ENCODE data around the gene ST6GALNAC3.
"Not testable (repeated sequence)": the region's sequence is repeated elsewhere in the genome, so short reads cannot be mapped to it uniquely, and the experiment has no call there.

The ST6GALNAC3 gene

GRCh38 chr1:76110666-76111065, 36.1 kb downstream of the ST6GALNAC3 start:
- TF ChIP-seq, protein P1, sequence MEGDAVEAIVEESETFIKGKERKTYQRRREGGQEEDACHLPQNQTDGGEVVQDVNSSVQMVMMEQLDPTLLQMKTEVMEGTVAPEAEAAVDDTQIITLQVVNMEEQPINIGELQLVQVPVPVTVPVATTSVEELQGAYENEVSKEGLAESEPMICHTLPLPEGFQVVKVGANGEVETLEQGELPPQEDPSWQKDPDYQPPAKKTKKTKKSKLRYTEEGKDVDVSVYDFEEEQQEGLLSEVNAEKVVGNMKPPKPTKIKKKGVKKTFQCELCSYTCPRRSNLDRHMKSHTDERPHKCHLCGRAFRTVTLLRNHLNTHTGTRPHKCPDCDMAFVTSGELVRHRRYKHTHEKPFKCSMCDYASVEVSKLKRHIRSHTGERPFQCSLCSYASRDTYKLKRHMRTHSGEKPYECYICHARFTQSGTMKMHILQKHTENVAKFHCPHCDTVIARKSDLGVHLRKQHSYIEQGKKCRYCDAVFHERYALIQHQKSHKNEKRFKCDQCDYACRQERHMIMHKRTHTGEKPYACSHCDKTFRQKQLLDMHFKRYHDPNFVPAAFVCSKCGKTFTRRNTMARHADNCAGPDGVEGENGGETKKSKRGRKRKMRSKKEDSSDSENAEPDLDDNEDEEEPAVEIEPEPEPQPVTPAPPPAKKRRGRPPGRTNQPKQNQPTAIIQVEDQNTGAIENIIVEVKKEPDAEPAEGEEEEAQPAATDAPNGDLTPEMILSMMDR (IDR thresholded peaks at IDR 0.05; ENCODE audit: insufficient read depth, low read depth, low read length, missing control alignments): no peak
- H3K4me3 ChIP-seq (ENCODE audit: low read length): no peak overlapping the region
- DNase-seq (ENCODE audit: low read depth): peak; percentile 10

DNA sequence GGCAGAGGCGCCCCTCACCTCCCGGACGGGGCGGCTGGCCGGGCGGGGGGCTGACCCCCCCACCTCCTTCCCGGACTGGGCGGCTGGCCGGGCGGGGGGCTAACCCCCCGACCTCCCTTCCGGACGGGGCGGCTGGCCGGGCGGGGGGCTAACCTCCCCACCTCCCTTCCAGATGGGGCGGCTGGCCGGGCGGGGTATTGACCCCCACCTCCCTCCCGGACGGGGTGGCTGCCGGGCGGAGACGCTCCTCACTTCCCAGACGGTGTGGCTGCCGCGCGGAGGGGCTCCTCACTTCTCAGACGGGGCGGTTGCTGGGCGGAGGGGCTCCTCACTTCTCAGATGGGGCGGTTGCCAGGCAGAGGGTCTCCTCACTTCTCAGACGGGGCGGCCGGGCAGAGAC, 37.8 kb downstream of the ST6GALNAC3 start:
- DNase-seq (ENCODE audit: low read depth); H3K4me3 ChIP-seq (ENCODE audit: low read length): not testable (repeated sequence)

DNA sequence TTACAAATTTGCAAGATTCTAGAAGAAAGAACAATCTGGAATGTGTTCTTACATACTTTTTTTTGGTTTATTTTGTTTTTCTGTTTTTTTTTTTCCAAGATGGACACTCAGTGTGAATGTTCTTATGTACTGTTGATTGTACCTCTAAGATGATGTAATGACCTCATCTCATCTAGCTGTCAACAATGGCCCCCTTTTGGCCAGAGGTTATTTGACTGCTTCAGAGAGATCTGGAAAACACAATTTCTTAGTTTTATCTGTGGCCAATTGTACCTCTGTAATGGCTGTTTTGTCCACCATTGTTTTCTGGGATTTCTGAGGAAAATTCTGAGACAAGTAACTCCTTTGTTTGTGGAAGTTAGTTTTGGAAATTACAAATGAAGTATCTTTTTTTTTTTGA, 38.9 kb downstream of the ST6GALNAC3 start:
- no peak for DNase-seq (ENCODE audit: low read depth)
- H3K4me3 ChIP-seq (ENCODE audit: low read length): no peak overlapping the region
- TF ChIP-seq, protein P1 (IDR thresholded peaks at IDR 0.05; ENCODE audit: insufficient read depth, low read depth, low read length, missing control alignments): no peak

GRCh38 chr1:76115171-76115570, 40.6 kb downstream of the ST6GALNAC3 start:
- DNase-seq (ENCODE audit: low read depth): no peak
- TF ChIP-seq, protein P1 (IDR thresholded peaks at IDR 0.05; ENCODE audit: insufficient read depth, low read depth, low read length, missing control alignments): no peak
- H3K4me3 ChIP-seq (ENCODE audit: low read length): no peak overlapping the region

DNA sequence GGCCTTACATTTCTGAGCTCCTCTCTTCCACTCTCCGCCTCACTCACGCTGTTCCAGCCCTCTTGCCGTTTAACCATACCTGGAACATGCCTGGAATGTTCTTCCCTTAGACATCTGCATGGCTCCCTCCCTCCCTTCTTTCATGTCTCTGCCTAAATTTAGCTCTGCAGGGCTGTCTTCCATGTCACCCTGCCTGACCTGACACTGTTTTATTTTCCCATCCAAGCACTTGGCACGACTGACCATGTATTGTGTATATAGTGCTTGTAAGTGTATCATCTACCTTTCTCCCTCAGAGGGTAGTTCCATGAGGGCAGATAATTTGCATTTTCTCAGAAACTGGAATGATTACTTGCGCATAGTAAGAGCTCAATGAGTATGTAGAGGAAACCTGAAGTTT, 47.3 kb downstream of the ST6GALNAC3 start:
- DNase-seq (ENCODE audit: low read depth): no peak
- TF ChIP-seq, protein P1 (IDR thresholded peaks at IDR 0.05; ENCODE audit: insufficient read depth, low read depth, low read length, missing control alignments): no peak
- no peak overlapping the region for H3K4me3 ChIP-seq (ENCODE audit: low read length)

DNA sequence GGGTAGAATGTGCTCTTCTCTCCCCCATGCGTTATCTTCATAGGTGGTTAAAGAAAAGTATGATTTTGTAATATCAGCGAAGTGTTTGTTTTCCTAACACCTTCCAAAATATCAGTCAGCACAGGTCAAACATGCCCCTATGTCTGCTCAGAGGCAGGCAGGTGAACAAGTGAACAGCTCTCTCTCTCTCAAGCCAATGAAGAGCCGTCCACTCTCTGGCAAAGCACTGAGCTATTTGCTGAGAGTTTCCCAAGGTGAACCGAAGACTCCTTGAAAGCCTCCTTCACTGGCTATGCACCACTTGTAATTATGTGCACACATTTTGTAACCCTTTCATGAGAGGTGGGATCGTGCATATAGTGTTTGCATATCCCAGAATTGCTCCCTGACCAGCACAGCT, 47.7 kb downstream of the ST6GALNAC3 start:
- no peak overlapping the region for H3K4me3 ChIP-seq (ENCODE audit: low read length)
- no peak for DNase-seq (ENCODE audit: low read depth)
- TF ChIP-seq, protein P1 (IDR thresholded peaks at IDR 0.05; ENCODE audit: insufficient read depth, low read depth, low read length, missing control alignments): no peak

GRCh38 chr1:76123411-76124064, 49.0 kb downstream of the ST6GALNAC3 start:
- not testable (repeated sequence) for DNase-seq (ENCODE audit: low read depth)

GRCh38 chr1:76124196-76124595, 49.6 kb downstream of the ST6GALNAC3 start:
- peak; percentile 25 for DNase-seq (ENCODE audit: low read depth)
- TF ChIP-seq, protein P1 (IDR thresholded peaks at IDR 0.05; ENCODE audit: insufficient read depth, low read depth, low read length, missing control alignments): no peak
- H3K4me3 ChIP-seq (ENCODE audit: low read length): no peak overlapping the region

More at GRCh38 chr1:76123411-76124064, 49.0 kb downstream of the ST6GALNAC3 start:
- not testable (repeated sequence) for H3K4me3 ChIP-seq (ENCODE audit: low read length)

All from epithelial cell of esophagus (primary cell).